D721Med (cell line): ENCODE measurements around the gene VAV3.

Source experiments
- DNase-seq: peaks from one replicate; pipeline ENCODE4 v3.0.0; 2011; ENCODE audit warnings: low spot score; ENCODE audit not compliant: insufficient read length
- FAIRE-seq: peaks from 2 replicates; lab custom pipeline; 2011; peaks lifted over from hg19 to GRCh38; lab: Jason Lieb, UNC
- TF ChIP-seq, protein P1 (sequence below): IDR thresholded peaks from 2 replicates; pipeline ENCODE4 v1.5.1; 2012; ENCODE audit warnings: mild to moderate bottlenecking, control low read depth; ENCODE audit not compliant: insufficient read depth; ENCODE audit errors: missing control alignments

The VAV3 gene

DNA sequence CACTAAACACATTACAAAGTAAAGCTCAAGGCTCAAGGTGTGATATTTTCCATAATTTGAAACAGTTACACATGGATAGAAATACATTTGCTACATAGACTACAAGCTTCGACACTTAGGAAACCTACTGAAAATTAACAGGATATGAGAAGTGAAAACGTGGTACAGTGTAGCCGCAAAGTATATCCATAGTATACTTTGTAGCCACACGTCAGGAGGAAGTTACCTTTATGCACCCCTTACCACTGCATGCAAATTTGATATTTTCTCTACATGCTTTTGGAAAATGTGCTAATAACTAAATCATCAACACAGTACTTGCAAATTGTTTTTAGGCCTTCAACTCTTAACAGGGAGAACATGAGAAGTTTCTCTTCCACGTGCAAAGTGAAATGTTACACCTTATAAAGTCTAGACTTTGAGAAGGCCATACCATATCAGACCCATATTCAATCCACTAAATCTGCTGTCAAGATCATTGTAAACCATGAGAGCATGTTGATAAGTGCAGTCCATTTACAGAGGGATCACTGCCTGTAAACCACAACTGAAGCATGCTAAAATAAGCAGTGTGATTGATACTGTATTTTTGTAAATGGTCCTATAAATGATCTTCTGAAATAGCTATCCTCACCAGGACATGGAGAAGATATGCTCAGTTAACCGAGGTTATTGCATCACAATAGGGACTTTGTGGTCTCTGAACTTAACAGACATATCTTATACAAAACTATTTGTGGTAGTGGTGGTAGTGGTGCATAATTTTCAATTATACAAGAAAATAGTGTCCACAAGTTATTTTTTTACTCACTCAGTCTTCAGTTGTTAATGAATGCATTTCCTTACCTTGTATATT is 64.7 kb downstream of the VAV3 start:
- FAIRE-seq (no peak), DNase-seq (no peak)
- TF ChIP-seq, protein P1, sequence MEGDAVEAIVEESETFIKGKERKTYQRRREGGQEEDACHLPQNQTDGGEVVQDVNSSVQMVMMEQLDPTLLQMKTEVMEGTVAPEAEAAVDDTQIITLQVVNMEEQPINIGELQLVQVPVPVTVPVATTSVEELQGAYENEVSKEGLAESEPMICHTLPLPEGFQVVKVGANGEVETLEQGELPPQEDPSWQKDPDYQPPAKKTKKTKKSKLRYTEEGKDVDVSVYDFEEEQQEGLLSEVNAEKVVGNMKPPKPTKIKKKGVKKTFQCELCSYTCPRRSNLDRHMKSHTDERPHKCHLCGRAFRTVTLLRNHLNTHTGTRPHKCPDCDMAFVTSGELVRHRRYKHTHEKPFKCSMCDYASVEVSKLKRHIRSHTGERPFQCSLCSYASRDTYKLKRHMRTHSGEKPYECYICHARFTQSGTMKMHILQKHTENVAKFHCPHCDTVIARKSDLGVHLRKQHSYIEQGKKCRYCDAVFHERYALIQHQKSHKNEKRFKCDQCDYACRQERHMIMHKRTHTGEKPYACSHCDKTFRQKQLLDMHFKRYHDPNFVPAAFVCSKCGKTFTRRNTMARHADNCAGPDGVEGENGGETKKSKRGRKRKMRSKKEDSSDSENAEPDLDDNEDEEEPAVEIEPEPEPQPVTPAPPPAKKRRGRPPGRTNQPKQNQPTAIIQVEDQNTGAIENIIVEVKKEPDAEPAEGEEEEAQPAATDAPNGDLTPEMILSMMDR = no peak

DNA sequence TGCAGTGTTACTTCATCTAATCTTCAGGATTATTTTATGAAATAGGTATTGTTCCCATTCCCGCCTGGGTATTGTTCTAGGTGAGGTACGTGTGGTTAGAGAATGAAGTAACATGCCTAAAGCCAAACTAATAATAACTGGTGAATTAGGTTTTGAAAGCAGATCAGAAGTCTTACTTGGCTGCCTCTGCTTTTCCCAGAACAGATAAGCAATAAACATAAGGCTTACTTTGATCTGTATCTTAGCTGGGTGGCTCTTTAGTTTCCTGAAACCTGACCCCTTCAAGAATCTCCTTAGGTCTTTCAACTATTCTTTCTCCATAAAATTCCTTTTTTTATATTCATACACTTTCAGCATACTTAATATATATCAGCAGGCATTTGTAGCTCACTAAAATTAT is 65.3 kb downstream of the VAV3 start:
- TF ChIP-seq, protein P1 = no peak
- FAIRE-seq = no peak
- no peak for DNase-seq

DNA sequence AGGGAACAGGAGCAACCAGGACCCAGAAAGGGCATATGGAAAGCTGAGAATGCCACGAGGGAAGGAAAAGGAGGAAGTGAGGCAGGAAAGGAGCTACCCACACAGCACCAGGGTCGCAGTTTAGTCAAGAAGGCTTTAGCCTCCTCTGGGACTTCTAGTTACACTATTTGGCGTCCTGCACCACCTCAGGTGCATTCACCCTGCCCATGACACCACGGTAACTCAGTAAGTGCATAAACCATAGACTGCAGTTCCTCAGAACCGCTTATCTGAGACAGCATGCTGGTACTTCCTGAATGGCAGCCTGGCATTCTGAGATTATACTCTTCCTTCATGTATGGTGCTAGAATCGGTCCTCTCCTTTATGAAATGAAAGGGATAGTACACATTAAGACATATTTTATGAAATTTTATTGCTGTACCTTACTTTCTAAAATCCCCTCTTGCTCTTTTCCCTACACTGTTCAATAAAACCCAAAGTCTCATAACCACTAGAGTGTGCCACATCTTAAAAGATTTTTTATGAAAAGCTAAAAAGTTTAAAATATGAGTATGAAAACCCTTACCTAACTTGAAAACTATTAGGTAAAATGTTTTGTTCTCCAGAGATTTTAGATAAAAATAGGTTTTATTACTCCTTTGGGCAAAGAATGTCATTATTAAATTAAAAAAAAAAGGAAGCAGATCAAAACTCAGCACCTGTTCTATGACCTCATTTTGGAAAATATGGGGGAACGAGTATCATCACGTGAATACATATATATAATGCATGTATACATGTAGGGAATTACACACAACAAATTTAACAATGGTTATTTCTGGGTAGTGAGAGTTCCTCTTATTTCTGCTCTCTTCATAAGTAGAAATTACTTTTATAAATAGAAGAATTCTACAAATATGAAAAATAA is 67.3 kb downstream of the VAV3 start:
- no peak for DNase-seq
- FAIRE-seq = no peak

DNA sequence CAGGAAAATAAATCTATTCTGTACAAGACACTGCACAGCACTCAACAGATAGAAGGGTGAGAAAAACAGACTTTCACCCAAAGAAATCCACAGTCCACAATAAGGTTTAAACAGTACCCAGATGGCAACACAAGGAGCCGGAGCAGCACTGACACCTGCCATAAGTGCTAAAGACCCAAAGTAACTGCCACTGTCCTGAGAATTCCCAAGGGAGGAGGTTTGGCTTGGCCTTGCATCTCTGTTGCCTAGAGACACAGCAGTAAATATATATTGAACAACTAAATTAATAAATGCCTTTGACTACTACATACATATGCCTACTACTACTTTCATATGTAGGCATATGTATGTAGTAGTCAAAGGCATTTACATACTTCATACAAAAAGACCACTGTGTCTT is 68.0 kb downstream of the VAV3 start:
- TF ChIP-seq, protein P1 = no peak
- FAIRE-seq = no peak
- DNase-seq = no peak

More for the DNA sequence above, 67.3 kb downstream of the VAV3 start:
- TF ChIP-seq, protein P1 = no peak

DNA sequence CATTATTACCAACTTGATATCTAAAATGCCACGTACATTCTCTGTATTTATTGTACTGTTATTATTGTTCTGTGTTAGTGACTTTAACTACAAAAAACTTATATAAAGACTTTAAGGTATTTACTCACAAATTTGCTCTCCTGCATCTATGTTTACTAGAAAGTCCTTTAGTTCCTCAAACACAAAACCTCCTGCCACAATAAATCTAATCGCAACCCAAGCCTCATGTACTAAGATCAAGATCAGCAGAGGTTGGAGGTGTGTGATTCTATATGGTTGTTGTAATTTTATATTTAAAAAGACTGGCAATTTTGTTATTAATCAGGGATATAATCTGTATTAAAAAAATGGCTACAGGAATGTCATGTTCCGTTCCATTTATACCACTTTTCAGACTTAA is 68.6 kb downstream of the VAV3 start:
- DNase-seq (no peak), FAIRE-seq (no peak)
- TF ChIP-seq, protein P1 = no peak

DNA sequence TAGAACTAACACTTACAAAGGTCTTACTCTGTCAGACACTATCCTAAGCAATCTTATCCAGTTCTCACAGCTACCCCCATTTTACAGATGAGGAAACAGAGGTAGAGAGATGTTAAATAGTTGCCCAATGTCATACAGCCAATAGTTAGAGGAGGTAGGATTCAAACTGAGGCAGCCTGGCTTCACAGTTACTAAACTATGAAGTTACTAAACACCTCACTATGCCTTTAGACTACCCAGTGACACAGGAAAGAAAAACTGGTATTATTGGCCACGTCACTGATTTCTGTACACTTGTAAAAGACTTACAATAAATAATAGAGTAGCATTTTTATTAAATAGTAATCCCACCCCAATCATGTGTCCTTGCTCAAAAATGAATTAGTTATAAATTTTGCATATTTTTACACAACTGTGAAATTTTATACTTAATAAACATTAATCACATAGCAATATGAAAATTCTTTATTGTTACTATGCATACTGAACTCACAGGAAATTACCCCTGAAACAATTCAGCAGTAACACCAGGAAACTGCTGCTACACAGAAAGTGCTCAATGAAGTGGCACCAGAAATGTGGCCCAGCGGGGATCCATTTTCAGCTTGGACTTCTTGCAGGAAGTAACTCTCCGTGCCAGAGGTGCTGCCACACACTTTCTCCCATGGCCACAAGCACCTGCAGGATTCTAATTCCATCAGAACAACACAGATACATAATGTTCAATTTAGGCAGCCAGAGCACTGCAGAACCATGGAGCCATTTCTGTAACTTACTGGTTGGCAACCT is 69.4 kb downstream of the VAV3 start:
- DNase-seq = no peak
- TF ChIP-seq, protein P1 = no peak
- FAIRE-seq = no peak
